GM13976 (cell line): Measurements from ENCODE around the gene ARAP2.

Experiments used
- DNase-seq: peaks from one replicate; pipeline ENCODE4 v3.0.0; 2012; ENCODE audit warnings: low spot score
- CTCF ChIP-seq: IDR thresholded peaks from 2 replicates; pipeline ENCODE4 v1.5.1; 2012; ENCODE audit warnings: borderline replicate concordance, mild to moderate bottlenecking; ENCODE audit not compliant: insufficient read depth; ENCODE audit errors: extremely low read depth, missing control alignments, control extremely low read depth
- in situ Hi-C: fragments of 300-500 bp; cut with MboI; formaldehyde crosslinking; loops from one replicate; pipeline ENCODE4 v1.12.0; 2022; ENCODE audit warnings: low sequenced_read_pairs, mixed read lengths, inconsistent platforms; ENCODE audit not compliant: unreplicated experiment

The ARAP2 gene

GRCh38 chr4:36206603-36207311 lies 37.6 kb downstream of the ARAP2 start:
- TF ChIP-seq CTCF = no peak
- in situ Hi-C loops = no loop called here
- DNase-seq = no peak

GRCh38 chr4:36206012-36206411 lies 38.3 kb downstream of the ARAP2 start:
- DNase-seq = no peak
- in situ Hi-C loops = no loop called here
- no peak for TF ChIP-seq CTCF

- DNase-seq = no peak
- in situ Hi-C loops = no loop called here
- TF ChIP-seq CTCF = no peak
Measured at GRCh38 chr4:36198861-36199260, 45.5 kb downstream of the ARAP2 start.

GRCh38 chr4:36198068-36198808 lies 46.1 kb downstream of the ARAP2 start:
- no peak for DNase-seq
- in situ Hi-C loops = no loop called here
- TF ChIP-seq CTCF = no peak

GRCh38 chr4:36197501-36197900 lies 46.8 kb downstream of the ARAP2 start:
- in situ Hi-C loops = no loop called here
- TF ChIP-seq CTCF = no peak
- DNase-seq = no peak

- DNase-seq = no peak
- no peak for TF ChIP-seq CTCF
- in situ Hi-C loops = no loop called here
Measured at GRCh38 chr4:36196145-36196913, 48.0 kb downstream of the ARAP2 start.
